CD1c-positive myeloid dendritic cell (primary cell): ENCODE data around the gene NEMP2.

Experiments
- DNase-seq: peaks from one replicate; pipeline ENCODE4 v3.0.0-alpha.2; 2016; ENCODE audit errors: extremely low spot score

NEMP2 gene

DNA sequence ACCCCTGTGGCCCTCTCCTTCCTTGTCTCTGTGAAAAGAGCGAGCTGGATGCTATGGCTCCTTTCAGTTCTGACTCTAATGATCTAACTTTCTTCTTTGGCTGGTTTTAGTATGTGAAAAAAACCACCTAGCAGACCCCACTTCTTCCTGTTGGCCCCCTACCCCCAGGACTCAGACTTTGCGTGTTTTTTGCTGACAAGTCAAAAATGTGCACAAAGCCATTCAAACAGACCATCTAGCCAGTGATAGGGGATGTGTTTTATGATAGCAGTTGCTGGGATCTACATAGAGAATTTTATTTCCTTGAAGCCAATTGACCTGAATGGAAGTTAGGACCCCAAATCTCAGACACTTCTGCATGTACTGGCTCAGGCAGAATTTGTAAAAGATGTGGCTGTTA, 77.3 kb downstream of the NEMP2 start:
- no peak for DNase-seq

- DNase-seq = no peak
Observed at GRCh38 chr2:190456833-190457232, 77.7 kb downstream of the NEMP2 start.

- no peak for DNase-seq
Observed at GRCh38 chr2:190455358-190456095, 79.0 kb downstream of the NEMP2 start.

- no peak for DNase-seq
Observed at GRCh38 chr2:190454795-190455194, 79.7 kb downstream of the NEMP2 start.
